AG09309 (cell line): ENCODE results near the gene COX7C.
A peak's percentile ranks its signal among the peaks of the same experiment; 100 is the strongest.
"Not testable (repeated sequence)": the region's sequence is repeated elsewhere in the genome, so short reads cannot be mapped to it uniquely, and the experiment has no call there.

Experiments used
- DNase-seq: peaks from one replicate; pipeline ENCODE4 v3.0.0-alpha.2; 2010; ENCODE audit warnings: low read depth
- H3K4me3 ChIP-seq: 2 replicates; pipeline ENCODE4 v1.5.1; 2011; ENCODE audit warnings: mild to moderate bottlenecking, low read depth, low read length, moderate library complexity; ENCODE audit not compliant: control insufficient read depth
- CTCF ChIP-seq: IDR thresholded peaks from 2 replicates; pipeline ENCODE4 v1.5.1; 2011; ENCODE audit warnings: mild to moderate bottlenecking, low read depth, low read length, inconsistent platforms; ENCODE audit not compliant: insufficient read depth, control insufficient read depth; ENCODE audit errors: missing control alignments

Gene COX7C

GRCh38 chr5:86617756-86618576, at the start of gene COX7C:
Gene COX7C, plus strand, starts transcription at chr5:86617941. Its CDS starts 115 bp downstream, at chr5:86618056.
- DNase-seq, result peak; percentile 80
- TF ChIP-seq CTCF, result no peak
- peak within 1 kb of the TSS; percentile 99 for H3K4me3 ChIP-seq

GRCh38 chr5:86569522-86570426, 48.0 kb upstream of the COX7C start:
- peak overlapping the region; percentile 17 for H3K4me3 ChIP-seq
- not testable (repeated sequence) for DNase-seq

GRCh38 chr5:86570427-86571083, 47.2 kb upstream of the COX7C start:
- TF ChIP-seq CTCF, result no peak
- DNase-seq, result no peak
- H3K4me3 ChIP-seq, result peak overlapping the region; percentile 17

GRCh38 chr5:86571109-86571508, 46.6 kb upstream of the COX7C start:
- not testable (repeated sequence) for DNase-seq, H3K4me3 ChIP-seq

- no peak for TF ChIP-seq CTCF
- no peak overlapping the region for H3K4me3 ChIP-seq
- no peak for DNase-seq
Observed at GRCh38 chr5:86572825-86573517, 44.8 kb upstream of the COX7C start.

- no peak for TF ChIP-seq CTCF
- H3K4me3 ChIP-seq, result no peak overlapping the region
Observed at GRCh38 chr5:86579502-86579901, 38.2 kb upstream of the COX7C start.

GRCh38 chr5:86596476-86596875, 21.3 kb upstream of the COX7C start:
- no peak for TF ChIP-seq CTCF
- DNase-seq, result no peak
- no peak overlapping the region for H3K4me3 ChIP-seq

More at GRCh38 chr5:86579502-86579901, 38.2 kb upstream of the COX7C start:
- DNase-seq, result no peak
